ENCODE results near the gene NXPH1. TPM values are rescaled to one million over a fixed set of nuclear protein-coding genes. Genes with fewer than 3 reads are reported as not detected.

Gene NXPH1
- total and polyA plus RNA-seq, 2 donors (not counting 1 experiment from before 2014, with no cell fraction given), result not detected

DNA sequence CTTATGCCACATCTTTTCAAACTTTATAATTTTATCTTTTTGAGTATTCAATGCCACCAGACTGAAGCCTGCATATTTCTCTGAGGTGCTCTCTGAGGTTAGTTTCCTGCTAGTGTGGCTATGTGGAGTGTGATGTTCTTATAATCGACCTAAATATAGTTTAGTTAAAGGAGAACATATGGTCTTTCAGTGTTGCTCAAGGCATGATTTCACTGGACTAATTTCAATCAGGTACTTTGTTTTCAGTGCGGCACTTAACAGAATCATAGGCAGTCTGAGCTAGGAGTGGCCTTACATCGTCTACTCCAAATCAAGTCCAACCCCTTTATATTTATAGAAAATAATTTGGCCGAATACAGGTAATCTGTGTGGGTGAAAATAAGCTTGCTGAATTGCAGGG lies 134.2 kb downstream of the NXPH1 start:
- Mint-ChIP-seq H3K4me3 (no peak overlapping the region), H3K4me1 (no peaks in the 10 kb centered on the region), H3K27me3 (no peaks in the 10 kb centered on the region), H3K27ac (no peak overlapping the region), H3K9me3 (ENCODE audit: insufficient read depth) (no peaks in the 10 kb centered on the region)
- no peaks in the 10 kb centered on the region for H3K36me3 ChIP-seq (replicated peaks in 1 of 2; ENCODE audit: control extremely low read depth in 1 of 2, control insufficient read depth in 1 of 2, extremely low read depth in 1 of 2, insufficient read depth in 2 of 2, low read length in 1 of 2)
- WGBS (ENCODE audit: insufficient coverage), result no CpG with 5 or more reads among the region's 4 CpGs
- no peaks in the 10 kb centered on the region for H3K9me3 ChIP-seq (ENCODE audit: control extremely low read depth in 1 of 3, control insufficient read depth in 2 of 3, insufficient read depth in 1 of 3, low read length in 2 of 3)
- H2AFZ ChIP-seq (ENCODE audit: insufficient read depth, low read depth, low read length, poor library complexity, severe bottlenecking), result no peak overlapping the region
- no peak for DNase-seq
- no peaks in the 10 kb centered on the region for H4K20me1 ChIP-seq (ENCODE audit: control insufficient read depth, insufficient read depth, low read length, poor library complexity, severe bottlenecking)
- no peak overlapping the region for H3K4me3 ChIP-seq (ENCODE audit: control extremely low read depth in 1 of 5, extremely low read depth in 1 of 5, insufficient read depth in 1 of 5, low read depth in 2 of 5, low read length in 4 of 5)
- ATAC-seq (ENCODE audit: low read depth), result no peak
- ChIA-PET POLR2A (no interaction called here), CTCF (no interaction called here)
- no peaks in the 10 kb centered on the region for H3K4me1 ChIP-seq (ENCODE audit: control insufficient read depth in 2 of 2, insufficient read depth in 2 of 2, low read length in 2 of 2)
- TF ChIP-seq EZH2 (IDR thresholded peaks at IDR 0.05; ENCODE audit: borderline replicate concordance, insufficient read depth, low read depth, low read length, poor library complexity, severe bottlenecking), result no peak
- TF ChIP-seq, protein P1, sequence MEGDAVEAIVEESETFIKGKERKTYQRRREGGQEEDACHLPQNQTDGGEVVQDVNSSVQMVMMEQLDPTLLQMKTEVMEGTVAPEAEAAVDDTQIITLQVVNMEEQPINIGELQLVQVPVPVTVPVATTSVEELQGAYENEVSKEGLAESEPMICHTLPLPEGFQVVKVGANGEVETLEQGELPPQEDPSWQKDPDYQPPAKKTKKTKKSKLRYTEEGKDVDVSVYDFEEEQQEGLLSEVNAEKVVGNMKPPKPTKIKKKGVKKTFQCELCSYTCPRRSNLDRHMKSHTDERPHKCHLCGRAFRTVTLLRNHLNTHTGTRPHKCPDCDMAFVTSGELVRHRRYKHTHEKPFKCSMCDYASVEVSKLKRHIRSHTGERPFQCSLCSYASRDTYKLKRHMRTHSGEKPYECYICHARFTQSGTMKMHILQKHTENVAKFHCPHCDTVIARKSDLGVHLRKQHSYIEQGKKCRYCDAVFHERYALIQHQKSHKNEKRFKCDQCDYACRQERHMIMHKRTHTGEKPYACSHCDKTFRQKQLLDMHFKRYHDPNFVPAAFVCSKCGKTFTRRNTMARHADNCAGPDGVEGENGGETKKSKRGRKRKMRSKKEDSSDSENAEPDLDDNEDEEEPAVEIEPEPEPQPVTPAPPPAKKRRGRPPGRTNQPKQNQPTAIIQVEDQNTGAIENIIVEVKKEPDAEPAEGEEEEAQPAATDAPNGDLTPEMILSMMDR (IDR thresholded peaks at IDR 0.05), result no peak
- H3K79me2 ChIP-seq (ENCODE audit: control insufficient read depth, insufficient read depth, low read length), result no peaks in the 10 kb centered on the region
- H3K4me2 ChIP-seq (replicated peaks; ENCODE audit: low read depth, low read length, poor library complexity, severe bottlenecking), result no peak overlapping the region
- no peaks in the 10 kb centered on the region for H3K27me3 ChIP-seq (replicated peaks in 1 of 4; ENCODE audit: control extremely low read depth in 1 of 4, control insufficient read depth in 3 of 4, insufficient read depth in 4 of 4, low read length in 3 of 4)
- intact Hi-C loops (cut with micrococcal nuclease), result no loop called here
- H3K27ac ChIP-seq (ENCODE audit: low read length in 2 of 2), result no peak overlapping the region
- H3K9ac ChIP-seq (ENCODE audit: low read length), result no peak overlapping the region

DNA sequence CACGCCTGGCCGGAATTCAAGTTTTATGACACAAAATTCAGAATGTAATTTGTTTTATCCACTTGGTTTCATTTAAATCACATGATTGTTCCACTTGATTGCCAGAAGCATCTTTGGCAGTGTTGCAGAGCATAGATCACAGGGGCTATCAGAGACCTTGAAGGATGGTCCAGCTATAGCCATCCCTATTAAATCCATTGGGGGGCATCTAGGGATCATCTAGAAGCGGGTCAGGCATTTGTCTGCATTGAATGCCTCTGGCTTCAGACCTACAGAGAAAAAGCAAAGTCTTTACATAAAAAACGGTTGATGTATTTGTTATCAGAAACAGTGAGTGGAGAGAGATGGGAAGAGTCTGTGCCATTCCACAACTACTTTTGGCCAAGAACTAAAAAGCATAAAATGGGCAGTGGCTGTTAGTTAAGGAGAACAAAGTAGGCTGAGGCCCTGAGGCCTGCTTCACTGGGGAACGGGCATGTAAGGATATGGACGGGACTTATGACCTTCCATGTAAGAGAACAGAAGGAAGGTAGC lies 146.3 kb downstream of the NXPH1 start:
- POLR2A ChIA-PET, result no interaction called here
- no peak for ATAC-seq (ENCODE audit: low read depth)
- H3K27me3 ChIP-seq (replicated peaks in 1 of 4; ENCODE audit: control extremely low read depth in 1 of 4, control insufficient read depth in 3 of 4, insufficient read depth in 4 of 4, low read length in 3 of 4), result no peaks in the 10 kb centered on the region
- H3K4me3 ChIP-seq (ENCODE audit: control extremely low read depth in 1 of 5, extremely low read depth in 1 of 5, insufficient read depth in 1 of 5, low read depth in 2 of 5, low read length in 4 of 5), result no peak overlapping the region
- Mint-ChIP-seq H3K9me3 (ENCODE audit: insufficient read depth) (no peaks in the 10 kb centered on the region), H3K4me1 (no peaks in the 10 kb centered on the region), H3K27ac (no peak overlapping the region), H3K27me3 (no peaks in the 10 kb centered on the region), H3K4me3 (no peak overlapping the region)
- H3K27ac ChIP-seq (ENCODE audit: low read length in 2 of 2), result no peak overlapping the region
- DNase-seq, result no peak
- TF ChIP-seq EZH2 (IDR thresholded peaks at IDR 0.05; ENCODE audit: borderline replicate concordance, insufficient read depth, low read depth, low read length, poor library complexity, severe bottlenecking), result no peak
- TF ChIP-seq, protein P1 (IDR thresholded peaks at IDR 0.05), result no peak
- CTCF ChIA-PET, result no interaction called here
- H3K36me3 ChIP-seq (replicated peaks in 1 of 2; ENCODE audit: control extremely low read depth in 1 of 2, control insufficient read depth in 1 of 2, extremely low read depth in 1 of 2, insufficient read depth in 2 of 2, low read length in 1 of 2), result no peaks in the 10 kb centered on the region
- no peak overlapping the region for H3K4me2 ChIP-seq (replicated peaks; ENCODE audit: low read depth, low read length, poor library complexity, severe bottlenecking)
- no peak overlapping the region for H2AFZ ChIP-seq (ENCODE audit: insufficient read depth, low read depth, low read length, poor library complexity, severe bottlenecking)
- H3K79me2 ChIP-seq (ENCODE audit: control insufficient read depth, insufficient read depth, low read length), result no peaks in the 10 kb centered on the region
- H4K20me1 ChIP-seq (ENCODE audit: control insufficient read depth, insufficient read depth, low read length, poor library complexity, severe bottlenecking), result no peaks in the 10 kb centered on the region
- no peaks in the 10 kb centered on the region for H3K4me1 ChIP-seq (ENCODE audit: control insufficient read depth in 2 of 2, insufficient read depth in 2 of 2, low read length in 2 of 2)
- H3K9me3 ChIP-seq (ENCODE audit: control extremely low read depth in 1 of 3, control insufficient read depth in 2 of 3, insufficient read depth in 1 of 3, low read length in 2 of 3), result peaks cover 0 to 4% (median 0%) of the 10 kb centered on the region in 3 donors
- intact Hi-C loops (cut with micrococcal nuclease), result no loop called here
- 92% methylated on average over 4 of the region's 6 CpGs for WGBS (ENCODE audit: insufficient coverage)
- H3K9ac ChIP-seq (ENCODE audit: low read length), result no peak overlapping the region

Data from B cell (primary cell).